GM13977 (cell line): ENCODE results near the gene MYH7.
"Not testable (repeated sequence)": the region's sequence is repeated elsewhere in the genome, so short reads cannot be mapped to it uniquely, and the experiment has no call there.

Source experiments
- DNase-seq: peaks from one replicate; pipeline ENCODE4 v3.0.0; 2012; ENCODE audit warnings: low spot score
- CTCF ChIP-seq: IDR thresholded peaks from 2 replicates; pipeline ENCODE4 v1.5.1; 2012; ENCODE audit warnings: mild to moderate bottlenecking, control low read depth; ENCODE audit not compliant: insufficient read depth; ENCODE audit errors: extremely low read depth, missing control alignments
- in situ Hi-C: fragments of 300-500 bp; cut with MboI; formaldehyde crosslinking; loops from one replicate; pipeline ENCODE4 v1.12.0; 2022; ENCODE audit warnings: low sequenced_read_pairs, low pct_unique_long_range_greater_than_20kb, mixed read lengths, inconsistent platforms; ENCODE audit not compliant: unreplicated experiment

MYH7 gene

GRCh38 chr14:23404331-23404900 is 31.0 kb downstream of the MYH7 start:
- no peak for TF ChIP-seq CTCF
- no peak for DNase-seq
- in situ Hi-C loops, result no loop called here

GRCh38 chr14:23403908-23404307 is 31.6 kb downstream of the MYH7 start:
- TF ChIP-seq CTCF, result no peak
- DNase-seq, result no peak
- in situ Hi-C loops, result no loop called here

GRCh38 chr14:23403139-23403438 is 32.4 kb downstream of the MYH7 start:
- no peak for DNase-seq
- in situ Hi-C loops, result no loop called here
- no peak for TF ChIP-seq CTCF

GRCh38 chr14:23402296-23403138 is 32.9 kb downstream of the MYH7 start:
- in situ Hi-C loops, result no loop called here
- no peak for TF ChIP-seq CTCF
- no peak for DNase-seq

GRCh38 chr14:23401291-23401690 is 34.2 kb downstream of the MYH7 start:
- no peak for DNase-seq
- no peak for TF ChIP-seq CTCF
- in situ Hi-C loops, result no loop called here

- in situ Hi-C loops, DNase-seq: not testable (repeated sequence)
Measured at GRCh38 chr14:23400496-23401149, 34.8 kb downstream of the MYH7 start.

- in situ Hi-C loops, result no loop called here
Measured at GRCh38 chr14:23399591-23399990, 35.9 kb downstream of the MYH7 start.

More at GRCh38 chr14:23399591-23399990, 35.9 kb downstream of the MYH7 start:
- no peak for TF ChIP-seq CTCF
- no peak for DNase-seq
